ENCODE results near the gene RENBP.

GRCh38 chrX:153928846-153929245 lies 15.6 kb downstream of the RENBP start:
- TF ChIP-seq ARID4B (CRISPR knock-in tag; IDR thresholded peaks at IDR 0.05) (no peak), USF2 (CRISPR knock-in tag; IDR thresholded peaks at IDR 0.05) (no peak)
